Measurements from ENCODE around the gene LRRC2.

DNA sequence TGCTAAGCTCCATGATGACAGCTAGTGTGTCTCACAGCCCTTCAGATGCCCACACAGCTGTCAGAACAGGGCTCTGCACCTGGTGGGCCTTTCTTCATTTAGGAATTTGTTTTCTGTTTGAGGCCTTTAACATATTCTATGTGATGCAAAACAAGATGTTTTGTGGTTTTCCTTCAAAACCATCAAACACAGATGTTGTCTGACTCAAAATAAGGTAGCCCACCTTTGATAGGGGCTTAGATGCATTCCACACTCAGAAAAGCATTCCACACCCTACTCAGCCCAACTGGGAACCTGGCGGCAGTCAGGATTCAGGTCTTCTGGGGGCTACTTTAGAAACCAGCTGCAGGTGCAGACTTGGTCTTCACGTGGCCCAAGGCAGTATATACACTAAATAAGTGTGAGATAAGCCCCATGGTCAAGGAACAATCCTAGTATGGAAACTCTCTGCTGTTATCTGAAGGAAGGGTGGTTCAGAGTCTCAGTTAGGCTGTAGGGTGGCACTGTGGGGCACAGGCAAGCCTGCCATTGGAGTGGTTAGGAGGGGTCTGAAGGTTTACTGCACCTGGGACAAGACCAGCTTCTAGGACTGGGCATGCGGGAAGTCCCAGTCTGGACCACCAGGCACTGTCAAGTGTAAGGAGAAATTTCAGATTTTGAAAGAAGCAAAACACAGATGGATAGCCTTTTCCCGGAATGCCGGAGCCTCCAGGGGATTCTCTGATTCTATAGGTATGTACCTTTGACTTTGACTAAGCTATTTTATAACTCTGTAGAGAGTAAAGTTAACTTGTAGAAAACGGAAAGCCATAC, 20.1 kb downstream of the LRRC2 start:
- TF ChIP-seq, protein P1, sequence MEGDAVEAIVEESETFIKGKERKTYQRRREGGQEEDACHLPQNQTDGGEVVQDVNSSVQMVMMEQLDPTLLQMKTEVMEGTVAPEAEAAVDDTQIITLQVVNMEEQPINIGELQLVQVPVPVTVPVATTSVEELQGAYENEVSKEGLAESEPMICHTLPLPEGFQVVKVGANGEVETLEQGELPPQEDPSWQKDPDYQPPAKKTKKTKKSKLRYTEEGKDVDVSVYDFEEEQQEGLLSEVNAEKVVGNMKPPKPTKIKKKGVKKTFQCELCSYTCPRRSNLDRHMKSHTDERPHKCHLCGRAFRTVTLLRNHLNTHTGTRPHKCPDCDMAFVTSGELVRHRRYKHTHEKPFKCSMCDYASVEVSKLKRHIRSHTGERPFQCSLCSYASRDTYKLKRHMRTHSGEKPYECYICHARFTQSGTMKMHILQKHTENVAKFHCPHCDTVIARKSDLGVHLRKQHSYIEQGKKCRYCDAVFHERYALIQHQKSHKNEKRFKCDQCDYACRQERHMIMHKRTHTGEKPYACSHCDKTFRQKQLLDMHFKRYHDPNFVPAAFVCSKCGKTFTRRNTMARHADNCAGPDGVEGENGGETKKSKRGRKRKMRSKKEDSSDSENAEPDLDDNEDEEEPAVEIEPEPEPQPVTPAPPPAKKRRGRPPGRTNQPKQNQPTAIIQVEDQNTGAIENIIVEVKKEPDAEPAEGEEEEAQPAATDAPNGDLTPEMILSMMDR (IDR thresholded peaks at IDR 0.05): no peak
- no peak for TF ChIP-seq ZFX (IDR thresholded peaks at IDR 0.05; ENCODE audit: borderline replicate concordance)
